Tibial nerve (tissue), 4 donors: ENCODE data around the gene MAPT.

ENCODE experiments used
- CTCF ChIP-seq, 5 experiments: fragments of 200-600 bp in 3 of 5; fragments of 450-650 bp in 2 of 5; sonication (generic) in 3 of 5; IDR thresholded peaks; one replicate each; pipeline ENCODE4 v1.5.1; 2016 to 2019; ENCODE audit warnings: antibody characterized with exemption in 5 of 5, mild to moderate bottlenecking in 3 of 5, moderate library complexity in 2 of 5
- EP300 ChIP-seq, 2 donors: sonication (generic); formaldehyde crosslinking; IDR thresholded peaks; one replicate each; pipeline ENCODE4 v1.6.1; 2017; ENCODE audit warnings: antibody characterized with exemption in 2 of 2, mild to moderate bottlenecking in 1 of 2
- POLR2A ChIP-seq, 2 donors: fragments of 450-650 bp; IDR thresholded peaks; one replicate each; pipeline ENCODE4 v1.6.1; 2017; ENCODE audit warnings: antibody characterized with exemption in 2 of 2, mild to moderate bottlenecking in 2 of 2, moderate library complexity in 2 of 2

- TF ChIP-seq CTCF (IDR thresholded peaks at IDR 0.05): no peak
- no peak for TF ChIP-seq POLR2A (IDR thresholded peaks at IDR 0.05)
- no peak for TF ChIP-seq EP300 (IDR thresholded peaks at IDR 0.05)
Observed at GRCh38 chr17:45964634-45965033, 70.3 kb downstream of the MAPT start.
